ENCODE data around the gene PLET1.

Gene PLET1

DNA sequence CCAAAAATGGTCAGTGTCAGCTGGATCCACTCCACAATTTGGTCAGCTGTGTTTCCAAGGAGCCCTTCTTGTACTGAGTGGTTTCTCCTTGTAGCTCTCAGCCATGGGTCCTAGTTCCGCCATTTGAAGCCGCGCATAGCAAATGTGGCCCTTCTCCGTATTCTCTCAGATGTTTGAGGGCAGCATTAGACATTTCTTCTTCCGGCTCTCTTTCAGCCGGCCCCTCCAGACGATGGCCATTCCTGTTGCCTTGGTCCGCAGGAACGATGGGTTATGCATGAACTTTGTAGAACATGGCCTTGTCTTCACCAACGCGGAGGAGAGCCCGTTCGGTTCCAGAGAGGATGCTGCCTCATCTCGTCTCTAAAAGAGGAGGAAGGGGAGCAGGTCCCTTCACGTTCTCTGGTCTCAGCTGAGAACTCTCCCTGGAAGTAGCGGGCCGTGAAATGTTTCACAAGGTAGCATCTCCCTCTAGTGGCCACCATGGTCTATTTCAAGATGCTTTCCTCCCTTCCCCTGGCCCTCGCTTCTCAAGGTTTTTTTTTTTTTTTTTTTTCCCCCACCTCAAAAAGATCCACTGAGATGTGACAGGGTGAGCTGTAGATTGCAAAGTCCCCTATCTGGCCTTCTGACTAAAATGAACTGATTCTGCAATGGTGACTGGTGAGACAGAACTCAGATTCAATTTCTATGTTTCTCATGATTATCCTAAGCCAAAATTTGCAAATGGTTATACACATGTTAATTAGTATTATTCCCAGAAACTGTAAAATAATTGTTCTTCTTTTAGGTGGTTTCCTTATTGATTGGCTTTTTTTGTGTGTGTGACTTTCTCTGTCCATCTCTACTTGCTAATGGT, 19.8 kb upstream of the PLET1 start:
- DNase-seq = peak; percentile 74

DNA sequence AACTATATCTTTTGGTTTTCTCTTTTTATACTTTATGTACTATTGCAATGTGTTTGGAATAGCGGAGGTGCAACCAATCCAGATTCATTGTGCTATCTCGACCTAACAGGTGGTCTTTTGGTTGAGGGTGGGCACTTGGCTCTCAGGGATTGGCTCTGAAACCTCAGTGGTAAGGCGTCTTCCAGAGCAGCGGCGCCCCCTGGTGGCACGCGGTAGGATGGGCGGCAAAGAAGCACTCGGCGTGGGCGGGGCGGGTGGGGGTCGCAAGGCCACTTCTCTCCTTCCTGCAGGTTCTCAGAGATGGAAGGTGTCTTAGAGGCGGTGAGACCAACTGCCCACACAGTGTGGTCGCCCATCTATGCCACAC, 19.2 kb upstream of the PLET1 start:
- peak; percentile 24 for DNase-seq

DNA sequence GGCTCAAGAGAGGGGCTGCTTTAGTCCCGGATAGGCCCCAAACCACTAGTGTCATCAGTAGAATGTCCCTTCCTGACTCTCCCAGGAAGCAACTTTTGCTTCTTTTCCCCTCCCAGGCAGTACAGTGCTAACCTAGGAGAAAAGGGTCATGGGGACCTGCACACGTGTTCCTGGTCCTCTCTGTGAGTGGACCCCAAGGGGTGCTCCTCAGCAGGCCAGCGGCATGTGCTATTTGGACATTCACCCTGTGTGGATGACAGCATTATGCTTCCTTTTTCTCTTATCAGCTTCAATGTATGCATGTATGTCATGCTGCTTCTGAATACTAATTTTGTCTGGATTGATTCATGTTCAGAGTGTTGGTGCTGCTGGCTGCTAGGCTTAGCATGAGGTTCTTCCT, 18.1 kb upstream of the PLET1 start:
- no peak for DNase-seq

DNA sequence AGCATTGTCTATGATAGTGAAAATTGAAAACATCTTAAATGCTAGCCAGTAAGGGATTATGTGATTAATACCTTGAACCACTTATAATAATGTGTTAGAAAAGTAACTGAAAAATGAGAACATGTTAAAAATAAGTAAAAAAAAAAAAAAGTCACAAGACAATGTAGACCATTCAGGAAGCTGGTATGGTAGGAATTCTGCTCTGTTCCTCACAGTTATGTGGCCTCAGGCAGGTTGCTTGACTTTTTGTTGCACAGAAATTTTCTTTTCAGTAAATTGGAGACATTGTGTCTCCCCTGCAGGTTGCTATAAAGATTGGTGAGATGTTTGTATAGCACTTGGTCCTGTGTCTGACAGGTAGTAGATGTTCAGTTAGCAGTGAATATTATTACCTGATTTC, 17.3 kb upstream of the PLET1 start:
- no peak for DNase-seq

DNA sequence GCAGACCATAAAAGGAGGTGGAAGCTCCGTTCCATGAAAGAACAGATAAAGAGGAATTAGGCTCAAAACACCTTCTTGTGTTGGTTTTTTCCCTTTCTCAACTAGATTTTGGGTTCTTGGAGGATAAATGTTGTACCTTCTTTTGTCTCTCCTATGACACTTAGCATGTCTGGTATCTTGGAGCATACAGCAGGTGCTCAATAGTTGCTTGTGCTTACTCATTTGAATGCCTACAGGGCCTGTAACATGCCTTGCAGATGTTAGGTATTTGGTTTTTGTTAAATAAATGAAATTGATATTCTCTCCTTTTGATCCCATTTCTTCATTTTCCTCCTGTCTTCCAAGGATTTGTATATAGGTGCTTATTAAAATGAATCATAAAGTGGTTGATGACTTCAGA, 16.4 kb upstream of the PLET1 start:
- no peak for DNase-seq

DNA sequence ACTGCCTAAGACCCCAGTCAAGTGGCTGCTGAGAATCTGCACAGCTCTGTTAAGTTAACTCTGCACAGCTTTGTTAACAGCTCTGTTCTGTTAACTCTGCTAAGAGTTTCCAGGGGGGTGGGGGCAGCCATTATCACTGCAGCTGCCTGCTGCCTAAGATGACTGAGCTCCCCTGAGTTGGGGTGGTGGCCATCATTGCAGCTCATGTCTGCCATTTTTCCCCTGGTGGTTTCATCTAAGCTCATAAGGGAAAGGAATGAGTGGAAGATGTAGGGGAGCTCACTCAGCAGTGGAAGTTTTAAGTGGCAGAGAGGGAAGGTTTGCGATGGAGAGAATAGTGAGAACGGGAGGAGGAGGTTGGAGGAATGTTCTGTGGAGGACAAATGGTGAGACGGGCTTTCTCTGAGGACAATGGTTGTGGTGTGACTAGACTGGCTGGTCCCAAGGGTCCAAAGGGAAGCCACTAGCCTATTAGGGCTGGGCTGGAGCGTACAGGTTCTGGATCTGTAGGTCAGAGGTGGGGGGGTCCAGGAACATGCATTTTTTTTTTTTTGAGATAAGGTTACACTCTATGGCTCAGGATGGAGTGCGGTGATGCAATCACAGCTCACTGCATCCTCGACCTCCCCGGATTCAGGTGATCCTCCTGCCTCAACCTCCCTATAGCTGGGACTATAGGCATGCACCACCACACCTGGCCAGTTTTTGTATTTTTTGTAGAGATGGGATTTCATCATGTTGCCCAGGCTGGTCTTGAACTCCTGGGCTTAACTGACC, 13.5 kb upstream of the PLET1 start:
- DNase-seq = no peak

DNA sequence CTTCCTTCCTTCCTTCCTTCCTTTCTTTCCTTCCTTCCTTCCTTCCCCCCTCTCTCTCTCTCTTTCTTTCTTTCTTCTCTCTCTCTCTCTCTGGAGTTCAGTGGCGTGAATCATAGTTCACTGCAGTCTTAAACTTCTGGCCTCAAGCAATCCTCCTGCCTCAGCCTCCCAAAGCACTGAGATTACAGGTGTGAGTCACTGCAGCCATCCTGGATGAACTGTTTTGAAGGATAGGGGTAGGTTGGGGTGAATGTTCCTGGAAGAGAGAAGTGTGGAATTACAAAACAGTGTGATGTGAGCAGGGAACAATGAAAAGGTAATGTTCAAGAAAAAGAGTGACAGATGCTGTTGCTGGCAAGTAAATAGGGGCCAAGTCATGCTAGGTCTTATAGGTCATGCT, 12.4 kb upstream of the PLET1 start:
- DNase-seq = no peak

DNA sequence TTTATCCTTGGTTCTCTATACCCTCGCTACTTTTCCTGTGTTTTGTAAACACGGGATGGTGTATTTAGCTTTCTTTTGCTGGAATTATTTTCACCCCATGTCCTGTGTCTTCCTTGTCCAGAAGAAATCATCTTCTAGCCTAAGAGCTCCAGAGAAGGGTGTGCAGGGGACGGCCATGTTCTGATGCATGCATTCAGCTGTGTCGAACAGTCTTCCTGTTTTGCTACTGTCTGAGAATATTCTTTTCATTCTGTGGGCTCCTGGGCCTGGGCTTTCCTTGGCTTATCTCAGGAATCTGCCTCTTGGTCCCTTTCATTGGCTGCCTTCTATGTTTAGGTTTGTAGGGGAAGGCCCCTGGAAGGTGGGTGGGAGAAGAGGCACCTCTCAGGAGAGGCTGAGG, 10.6 kb upstream of the PLET1 start:
- no peak for DNase-seq

DNA sequence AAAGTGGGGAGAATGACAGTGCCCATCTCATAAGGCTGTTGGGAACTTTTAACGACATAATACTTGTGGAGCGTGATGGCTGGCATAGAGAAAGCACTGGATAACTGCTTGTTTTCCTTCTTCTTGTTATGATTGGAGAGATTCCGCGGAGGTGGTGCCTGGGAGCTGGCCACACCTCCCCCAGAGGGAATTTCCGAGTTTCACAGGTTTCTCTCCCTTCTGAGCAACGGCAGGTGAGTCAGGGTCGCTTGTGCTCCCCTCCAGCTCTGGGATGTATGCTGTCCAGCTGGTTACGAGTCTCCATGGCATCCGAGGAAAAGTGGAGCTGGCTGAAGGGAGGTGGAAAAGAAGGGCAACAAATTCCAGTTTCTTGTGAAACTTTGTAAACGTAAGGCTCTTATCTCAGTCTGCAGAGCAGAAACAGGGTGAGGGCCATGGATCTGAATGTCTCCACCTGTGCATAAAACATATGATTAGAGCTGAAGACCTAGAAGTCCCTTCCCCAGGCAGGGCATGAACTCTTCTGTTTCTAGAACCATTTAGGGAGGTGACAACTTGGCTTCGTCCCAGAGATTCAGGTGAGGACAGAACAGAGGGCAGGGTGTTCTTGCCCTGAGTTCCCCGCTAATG, 10.0 kb upstream of the PLET1 start:
- no peak for DNase-seq

DNA sequence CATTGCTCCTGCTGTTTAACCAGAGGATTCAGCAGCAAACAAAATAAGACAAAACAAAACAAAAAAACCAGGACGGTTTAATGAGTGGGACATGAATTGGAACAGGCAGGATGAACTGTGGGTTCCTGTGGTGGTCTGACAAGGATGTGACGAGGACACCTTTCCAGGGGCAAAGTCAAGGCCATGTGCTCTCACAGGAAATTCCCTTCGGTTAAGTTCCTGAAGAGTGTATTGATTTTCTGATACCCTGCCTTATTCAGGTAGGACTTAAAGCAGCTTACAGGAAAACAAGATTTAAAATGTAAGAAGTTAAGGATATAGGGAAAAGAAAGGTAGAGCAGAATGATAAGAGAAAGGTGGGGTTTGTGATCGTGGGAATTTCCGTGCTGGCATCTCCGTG, 8.5 kb upstream of the PLET1 start:
- no peak for DNase-seq

DNA sequence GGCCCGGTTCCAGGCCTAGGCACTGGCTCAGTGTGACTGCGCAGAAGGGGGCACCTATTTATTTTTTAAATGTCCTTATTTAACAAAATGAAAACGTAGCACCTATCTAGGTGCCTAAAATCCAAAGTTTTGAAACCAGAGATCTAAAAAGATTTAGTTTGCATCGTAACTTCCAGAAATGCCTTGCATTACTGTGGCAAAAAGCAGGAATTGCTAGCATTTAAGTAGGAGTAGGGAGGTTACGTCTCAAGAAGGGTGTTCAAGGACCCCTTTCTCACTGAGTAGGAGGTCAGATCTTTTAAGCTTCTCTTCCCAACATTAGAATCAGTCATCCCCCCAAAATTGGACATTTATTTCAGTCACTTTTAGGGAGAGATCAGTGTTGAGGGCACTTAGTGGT, 7.7 kb upstream of the PLET1 start:
- no peak for DNase-seq

DNA sequence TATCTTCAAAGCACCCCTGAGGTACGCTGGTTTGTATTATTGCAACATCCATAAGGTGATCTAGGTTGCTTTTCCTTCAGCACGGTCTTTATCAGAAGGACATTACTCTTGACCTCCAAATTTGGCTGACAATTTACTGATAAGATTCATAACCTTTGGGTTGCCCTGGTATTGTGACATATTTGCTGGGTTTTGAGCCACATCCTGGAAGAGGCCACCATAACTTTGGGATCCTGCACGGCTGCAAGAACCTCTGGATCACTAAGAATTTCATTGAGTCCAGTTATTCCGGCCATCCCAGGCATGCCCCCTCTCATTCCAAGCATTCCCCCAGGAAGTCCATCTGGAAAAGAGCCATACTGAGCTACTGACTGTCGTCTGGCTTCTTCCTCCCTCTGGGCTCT, 6.5 kb upstream of the PLET1 start:
- DNase-seq = no peak

DNA sequence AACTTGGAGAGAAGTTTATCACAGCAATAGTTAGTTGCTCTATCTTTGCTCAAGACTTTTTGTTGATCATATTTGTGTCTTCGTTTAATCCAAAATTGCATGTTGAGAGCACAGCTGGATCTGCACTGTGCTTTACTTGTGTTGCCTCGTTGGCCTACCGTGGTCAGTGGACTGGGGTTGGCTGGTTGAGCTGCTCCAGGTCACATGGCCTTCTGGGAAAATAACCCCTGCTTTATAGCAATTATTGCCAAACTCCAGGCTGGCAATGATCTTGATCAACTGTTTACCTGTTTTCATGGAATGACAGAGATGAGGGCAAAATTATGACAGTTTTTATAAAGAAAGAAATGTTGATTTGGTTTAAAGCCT, 5.7 kb upstream of the PLET1 start:
- no peak for DNase-seq

DNA sequence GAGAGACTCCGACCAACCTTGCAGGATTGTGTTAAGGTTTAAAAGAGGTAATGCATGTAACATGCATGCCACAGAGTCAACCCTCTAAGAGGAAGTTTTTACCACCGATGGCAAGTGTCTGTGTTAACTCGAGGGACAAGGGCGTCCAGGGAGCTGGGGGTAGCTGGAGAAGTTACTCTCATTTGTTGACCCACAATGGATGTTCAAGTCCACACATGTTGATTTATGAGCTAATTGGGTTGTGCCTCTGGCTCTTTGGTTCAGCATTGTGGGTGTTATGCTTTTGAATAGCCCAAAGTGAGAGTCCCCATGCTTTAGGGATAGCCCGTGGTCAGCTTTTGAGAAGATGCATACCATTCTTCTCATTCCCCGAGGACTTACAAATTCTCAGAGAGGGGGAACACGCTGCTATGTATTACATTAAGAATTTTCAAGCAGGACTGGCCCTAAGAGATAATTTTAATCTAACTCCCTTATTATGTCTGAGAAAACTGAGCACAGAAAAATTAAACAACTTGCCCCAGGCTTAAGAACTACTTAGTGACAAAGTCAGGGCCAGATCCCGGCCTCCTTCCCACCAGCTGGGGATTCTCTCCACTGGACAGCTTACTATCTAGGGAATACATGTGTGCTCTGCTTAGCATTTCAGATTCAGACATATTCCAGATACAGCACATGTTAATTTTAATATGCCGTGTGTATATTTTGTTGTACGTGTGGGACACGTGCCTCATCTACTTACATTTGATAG, 5.2 kb upstream of the PLET1 start:
- no peak for DNase-seq

DNA sequence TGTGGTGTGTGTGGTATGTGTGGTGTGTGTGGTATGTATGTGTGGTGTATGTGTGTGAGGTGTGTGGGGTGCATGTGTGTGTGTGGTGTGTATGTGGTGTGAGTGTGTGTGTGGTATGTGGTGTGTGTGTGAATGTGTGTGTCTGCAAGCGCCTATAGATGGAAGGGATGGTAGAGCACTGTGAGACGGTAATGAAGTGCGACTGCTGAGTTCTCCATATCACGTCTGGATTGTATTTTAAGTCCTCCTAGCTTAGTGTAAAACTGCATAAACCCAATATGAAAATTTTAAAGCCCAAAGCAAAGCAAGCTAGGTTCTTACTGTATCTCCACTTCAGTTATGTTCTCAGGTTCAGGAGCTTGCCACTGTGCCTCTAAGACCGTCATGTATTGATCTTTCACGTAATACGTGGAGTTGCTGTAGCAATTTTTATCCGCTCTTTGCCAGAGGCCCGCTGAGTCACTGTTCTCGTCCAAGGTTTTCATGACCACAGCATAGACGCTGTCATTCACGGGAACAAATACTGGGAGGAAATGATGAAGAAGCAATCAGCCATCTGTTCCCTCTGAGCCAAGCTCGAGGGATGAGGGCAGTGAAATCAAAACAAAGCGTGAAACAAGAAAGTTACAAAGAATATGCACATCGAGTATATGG, 5.5 kb downstream of the PLET1 start:
- peak; percentile 81 for DNase-seq

DNA sequence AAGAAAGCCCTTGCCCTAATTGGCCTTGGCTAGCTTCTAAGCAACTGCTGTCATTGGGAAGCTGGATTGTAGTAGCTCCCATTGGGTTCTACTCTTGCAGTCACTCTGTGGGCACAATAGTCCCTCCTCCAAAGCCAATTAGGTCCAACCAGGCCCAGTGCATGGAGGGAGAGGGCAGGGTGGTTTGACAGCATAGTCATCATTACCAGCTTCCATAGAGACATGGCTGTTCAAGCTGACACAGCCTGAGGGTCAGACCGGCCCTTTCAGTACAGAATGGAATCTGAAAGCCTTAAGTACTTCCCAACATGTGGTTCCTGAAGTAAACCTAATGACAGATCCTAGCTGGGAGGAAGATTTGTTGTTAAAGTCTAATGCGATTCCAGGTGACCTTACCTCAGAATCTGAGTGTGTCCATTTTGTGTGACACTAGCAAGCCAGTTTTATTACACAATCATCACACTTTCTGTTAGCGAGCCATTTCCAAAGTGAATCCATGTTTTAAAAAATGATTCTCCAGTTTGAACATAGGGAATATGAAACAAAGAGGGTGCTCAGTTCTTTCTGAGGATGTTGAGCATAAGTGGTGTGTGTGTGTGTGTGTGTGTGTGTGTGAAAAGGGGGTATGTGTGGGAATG, 6.9 kb downstream of the PLET1 start:
- no peak for DNase-seq

DNA sequence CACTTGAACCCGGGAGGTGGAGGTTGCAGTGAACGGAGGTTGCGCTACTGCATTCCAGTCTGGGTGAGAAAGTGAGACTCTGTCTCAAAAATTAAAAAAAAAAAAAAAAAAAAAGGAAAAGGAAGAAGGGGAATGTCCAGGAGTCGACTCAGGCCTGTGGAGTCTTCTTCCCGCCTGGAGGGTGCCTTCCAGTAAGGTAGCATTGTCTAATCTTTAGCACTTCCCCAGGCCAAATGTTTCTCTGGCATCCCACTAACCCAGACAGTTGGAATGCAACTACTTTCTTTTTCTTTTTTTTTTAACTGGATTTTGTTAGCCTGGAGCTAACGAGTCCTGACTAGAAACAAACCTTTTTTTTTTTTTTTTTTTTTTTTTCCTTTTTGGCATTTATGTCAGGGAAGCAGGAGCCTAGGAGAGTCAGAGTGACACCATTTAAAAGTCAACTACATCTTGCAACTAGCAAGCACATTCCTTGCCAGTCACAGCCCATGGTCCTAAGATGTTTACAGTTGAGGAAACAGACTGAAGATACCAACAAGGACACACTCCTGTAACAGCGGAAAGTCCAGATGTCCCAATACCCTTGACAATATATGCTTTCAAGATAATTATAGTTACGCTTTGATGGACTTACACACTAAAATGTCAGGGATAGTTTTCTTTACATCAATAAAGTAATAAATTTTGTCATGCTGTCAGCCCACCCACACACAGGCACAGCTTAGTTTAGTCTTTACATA, 10.6 kb downstream of the PLET1 start:
- DNase-seq = no peak

DNA sequence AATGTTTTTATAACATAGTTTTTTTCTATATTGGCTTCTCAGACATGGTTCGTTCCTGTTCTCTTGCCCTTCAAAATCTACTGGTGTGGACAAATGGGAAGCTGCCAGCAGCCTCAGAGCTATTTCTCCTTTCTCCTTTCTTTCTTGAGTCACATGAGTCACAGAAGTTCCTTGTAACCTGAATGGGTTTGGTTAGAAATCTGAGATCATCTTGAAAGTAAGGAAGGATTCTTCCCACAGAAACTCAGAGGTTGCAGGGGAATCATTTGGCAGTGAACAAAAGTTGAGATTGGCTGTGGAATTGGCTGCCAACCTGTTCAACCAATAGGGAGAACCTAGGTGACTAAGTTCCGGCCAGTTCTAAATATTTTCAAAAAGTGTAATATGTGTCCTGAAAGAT, 12.5 kb downstream of the PLET1 start:
- DNase-seq = no peak

DNA sequence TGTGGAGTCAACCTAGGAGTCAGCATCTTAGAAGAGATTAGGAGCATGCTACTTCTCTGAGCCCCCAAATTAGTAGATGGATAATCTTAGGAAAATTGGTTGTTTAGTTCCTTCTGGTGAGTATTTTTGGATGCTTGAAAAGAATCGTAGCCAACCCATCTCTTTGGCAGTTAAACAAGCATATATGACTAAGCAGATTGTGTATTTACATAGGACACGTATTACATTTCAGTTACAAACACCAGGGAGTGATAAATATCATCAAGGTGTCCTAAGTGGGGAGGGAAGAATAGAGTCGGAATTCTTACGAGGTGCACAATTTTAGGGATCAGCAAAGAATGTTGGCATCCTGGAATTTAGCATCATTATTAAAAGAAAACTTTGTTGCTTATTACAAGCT, 13.5 kb downstream of the PLET1 start:
- no peak for DNase-seq

DNA sequence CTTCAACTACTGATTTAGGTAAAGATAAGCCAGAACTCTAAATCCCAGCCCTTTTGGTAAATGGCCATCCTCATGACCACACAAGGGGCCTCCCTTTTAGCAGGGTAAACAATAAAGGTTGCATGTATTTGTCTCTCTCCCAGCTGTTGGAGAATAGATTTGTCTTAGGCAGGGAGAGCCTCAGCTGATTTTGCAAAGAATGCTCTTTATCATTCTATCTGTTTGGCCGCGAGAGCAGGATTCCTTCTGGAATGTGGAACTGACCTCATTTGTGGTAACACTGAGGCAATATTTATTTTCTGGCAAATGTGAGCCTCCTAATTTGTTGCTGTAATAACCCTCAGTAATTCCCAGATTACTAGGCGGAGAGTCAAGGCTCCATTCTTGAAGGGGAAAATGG, 19.2 kb downstream of the PLET1 start:
- no peak for DNase-seq

DNA sequence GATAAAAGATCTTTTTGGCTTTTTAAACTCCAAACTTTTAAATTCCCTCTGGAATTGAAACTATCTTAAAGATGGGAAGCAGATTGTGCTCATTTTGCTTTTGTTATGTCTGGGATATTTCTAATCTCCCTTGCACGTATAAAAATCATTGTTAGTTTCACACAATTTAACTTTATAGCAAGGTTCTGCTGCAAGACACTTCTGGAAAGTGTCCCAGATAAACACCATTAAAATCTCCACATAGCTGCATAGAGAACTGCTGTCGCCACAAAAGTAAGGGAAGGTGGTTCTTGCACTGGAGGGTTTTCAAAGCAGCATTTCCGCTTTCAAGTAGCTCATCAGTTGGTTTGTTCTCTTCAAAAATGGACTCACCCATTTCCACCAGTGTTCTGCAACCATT, 22.6 kb downstream of the PLET1 start:
- no peak for DNase-seq

DNA sequence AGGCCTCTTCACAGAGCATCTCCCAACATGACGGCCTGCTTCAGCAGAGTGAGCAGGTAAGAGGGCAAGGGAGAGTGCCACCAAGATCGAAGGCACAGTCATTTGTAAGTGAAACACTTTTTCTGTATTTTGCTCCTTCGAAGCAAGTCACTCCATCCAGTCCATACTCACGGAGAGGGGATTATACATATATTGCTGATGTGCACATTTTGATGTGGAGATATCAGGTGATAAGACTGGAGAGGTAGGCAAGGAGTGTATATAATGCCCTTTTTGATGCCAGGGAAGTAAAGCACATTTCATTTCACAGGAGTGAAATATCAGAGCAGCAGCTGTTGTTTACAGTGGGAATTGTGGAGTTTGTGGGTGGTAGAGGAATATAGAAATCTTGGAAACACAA, 23.2 kb downstream of the PLET1 start:
- no peak for DNase-seq

Measured in NCI-H446 treated with DMSO at 0.1 percent for 48 hours (cell line).